Measurements from ENCODE around the gene LCLAT1.
A peak's percentile ranks its signal among the peaks of the same experiment; 100 is the strongest.

LCLAT1 gene

GRCh38 chr2:30684516-30684915 is 237.5 kb downstream of the LCLAT1 start:
- no peak for TF ChIP-seq CTCF (IDR thresholded peaks at IDR 0.05; ENCODE audit: low read depth, low read length, missing control alignments)

GRCh38 chr2:30684996-30685395 is 237.9 kb downstream of the LCLAT1 start:
- no peak for TF ChIP-seq CTCF (IDR thresholded peaks at IDR 0.05; ENCODE audit: low read depth, low read length, missing control alignments)
- no peak for DNase-seq (ENCODE audit: low read depth)

More at GRCh38 chr2:30684516-30684915, 237.5 kb downstream of the LCLAT1 start:
- H3K4me3 ChIP-seq (ENCODE audit: low read depth, low read length), result no peak overlapping the region
- no peak for DNase-seq (ENCODE audit: low read depth)

GRCh38 chr2:30686000-30686399 is 239.0 kb downstream of the LCLAT1 start:
- TF ChIP-seq CTCF (IDR thresholded peaks at IDR 0.05; ENCODE audit: low read depth, low read length, missing control alignments), result peak; percentile 47

More at GRCh38 chr2:30684996-30685395, 237.9 kb downstream of the LCLAT1 start:
- H3K4me3 ChIP-seq (ENCODE audit: low read depth, low read length), result no peak overlapping the region

GRCh38 chr2:30686669-30687068 is 239.6 kb downstream of the LCLAT1 start:
- DNase-seq (ENCODE audit: low read depth), result no peak
- no peak overlapping the region for H3K4me3 ChIP-seq (ENCODE audit: low read depth, low read length)
- no peak for TF ChIP-seq CTCF (IDR thresholded peaks at IDR 0.05; ENCODE audit: low read depth, low read length, missing control alignments)

More at GRCh38 chr2:30686000-30686399, 239.0 kb downstream of the LCLAT1 start:
- DNase-seq (ENCODE audit: low read depth), result no peak
- H3K4me3 ChIP-seq (ENCODE audit: low read depth, low read length), result no peak overlapping the region

- no peak for TF ChIP-seq CTCF (IDR thresholded peaks at IDR 0.05; ENCODE audit: low read depth, low read length, missing control alignments)
Measured at GRCh38 chr2:30688956-30689401, 241.9 kb downstream of the LCLAT1 start.

GRCh38 chr2:30689496-30690125 is 242.6 kb downstream of the LCLAT1 start:
- DNase-seq (ENCODE audit: low read depth), result no peak
- H3K4me3 ChIP-seq (ENCODE audit: low read depth, low read length), result no peak overlapping the region
- no peak for TF ChIP-seq CTCF (IDR thresholded peaks at IDR 0.05; ENCODE audit: low read depth, low read length, missing control alignments)

More at GRCh38 chr2:30688956-30689401, 241.9 kb downstream of the LCLAT1 start:
- no peak overlapping the region for H3K4me3 ChIP-seq (ENCODE audit: low read depth, low read length)
- no peak for DNase-seq (ENCODE audit: low read depth)

- TF ChIP-seq CTCF (IDR thresholded peaks at IDR 0.05; ENCODE audit: low read depth, low read length, missing control alignments), result no peak
- no peak for DNase-seq (ENCODE audit: low read depth)
- H3K4me3 ChIP-seq (ENCODE audit: low read depth, low read length), result no peak overlapping the region
Measured at GRCh38 chr2:30690126-30690561, 243.1 kb downstream of the LCLAT1 start.

Measured in GM12864 (cell line).